NCI-H460 (cell line): ENCODE data around the gene FAM114A2. TPM values are rescaled to one million over a fixed set of nuclear protein-coding genes. Genes with fewer than 3 reads are reported as not detected.

ENCODE experiments used
- DNase-seq: peaks from one replicate; pipeline ENCODE4 v3.0.0-alpha.2; 2016; ENCODE audit warnings: low read depth; ENCODE audit errors: extremely low read depth
- total RNA-seq: library from RNA; depleted of rRNA; stranded (reverse); fragments of >200 nt; shearing (Covaris generic); gene quantifications from 2 replicates; pipeline ENCODE4 v1.2.3, GENCODE V29; 2014

Gene FAM114A2
- total RNA-seq, 1 experiment from 2014 or later: 21.3 TPM

GRCh38 chr5:153988510-153988909, 50.2 kb downstream of the FAM114A2 start:
- DNase-seq: no peak

DNA sequence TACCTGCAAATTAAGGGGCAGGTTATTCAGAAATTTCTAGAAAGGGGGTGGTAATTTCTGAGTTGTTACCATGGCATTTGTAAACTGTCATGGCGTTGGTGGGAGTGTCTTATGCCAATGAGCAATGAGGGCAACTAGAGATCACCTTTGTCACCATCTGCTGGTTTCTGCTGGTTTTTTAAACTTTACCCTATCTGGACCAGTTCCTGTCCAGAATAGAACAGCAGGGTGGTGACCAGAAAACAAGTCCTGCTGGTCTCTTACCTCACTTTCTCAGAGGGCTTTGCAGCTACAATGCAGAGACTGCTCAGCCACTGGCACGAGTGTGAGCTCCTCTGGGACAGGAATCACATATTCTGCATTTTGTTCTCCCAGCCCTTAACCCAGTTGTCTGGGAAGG, 51.4 kb downstream of the FAM114A2 start:
- DNase-seq: no peak

- no peak for DNase-seq
Measured at GRCh38 chr5:153985498-153985897, 53.2 kb downstream of the FAM114A2 start.

DNA sequence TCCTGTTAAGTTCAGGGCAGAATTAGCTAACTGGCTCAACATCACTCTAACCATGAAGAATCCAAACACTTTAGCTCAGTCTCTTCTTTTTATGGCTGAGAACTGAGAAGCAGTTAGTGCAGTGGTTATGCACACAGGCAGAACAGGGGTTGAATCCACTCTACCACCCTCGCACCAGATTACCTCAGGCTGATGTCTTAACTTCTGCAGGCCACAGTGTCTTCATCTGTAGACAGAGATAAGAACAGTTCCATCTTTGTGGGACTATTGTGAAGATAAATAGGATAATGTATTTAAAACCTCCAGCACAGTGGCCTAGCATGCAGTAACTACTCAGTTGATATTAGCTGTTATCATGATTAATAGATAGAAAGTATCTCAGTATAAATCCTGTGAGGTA, 54.8 kb downstream of the FAM114A2 start:
- DNase-seq: no peak

- no peak for DNase-seq
Measured at GRCh38 chr5:153981905-153982605, 56.7 kb downstream of the FAM114A2 start.

GRCh38 chr5:153979028-153979783, 59.5 kb downstream of the FAM114A2 start:
- no peak for DNase-seq

GRCh38 chr5:153974813-153975163, 63.9 kb downstream of the FAM114A2 start:
- no peak for DNase-seq

GRCh38 chr5:153974131-153974812, 64.4 kb downstream of the FAM114A2 start:
- peak; percentile 41 for DNase-seq

GRCh38 chr5:153972240-153972639, 66.5 kb downstream of the FAM114A2 start:
- DNase-seq: no peak

- no peak for DNase-seq
Measured at GRCh38 chr5:153970496-153970895, 68.2 kb downstream of the FAM114A2 start.

DNA sequence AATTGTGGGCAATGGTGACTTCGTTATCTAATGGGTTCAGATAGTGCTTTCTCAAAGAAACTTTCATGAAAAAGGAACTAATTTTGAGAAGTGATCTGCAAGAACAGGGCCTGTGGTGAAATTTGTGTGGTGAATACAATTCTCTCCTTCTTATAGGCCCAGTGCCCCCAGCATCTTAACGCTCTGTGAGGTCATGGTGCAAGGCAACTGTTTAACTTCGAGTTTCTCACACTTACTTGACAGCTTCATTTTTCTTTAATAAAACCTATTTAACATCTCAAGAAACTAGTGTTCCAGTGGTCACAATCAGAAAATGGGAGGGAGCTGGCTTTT, 69.2 kb downstream of the FAM114A2 start:
- DNase-seq: no peak

GRCh38 chr5:153968761-153969562, 69.7 kb downstream of the FAM114A2 start:
- no peak for DNase-seq

GRCh38 chr5:153964880-153965645, 73.6 kb downstream of the FAM114A2 start:
- DNase-seq: peak; percentile 71

- no peak for DNase-seq
Measured at GRCh38 chr5:153964191-153964879, 74.4 kb downstream of the FAM114A2 start.

DNA sequence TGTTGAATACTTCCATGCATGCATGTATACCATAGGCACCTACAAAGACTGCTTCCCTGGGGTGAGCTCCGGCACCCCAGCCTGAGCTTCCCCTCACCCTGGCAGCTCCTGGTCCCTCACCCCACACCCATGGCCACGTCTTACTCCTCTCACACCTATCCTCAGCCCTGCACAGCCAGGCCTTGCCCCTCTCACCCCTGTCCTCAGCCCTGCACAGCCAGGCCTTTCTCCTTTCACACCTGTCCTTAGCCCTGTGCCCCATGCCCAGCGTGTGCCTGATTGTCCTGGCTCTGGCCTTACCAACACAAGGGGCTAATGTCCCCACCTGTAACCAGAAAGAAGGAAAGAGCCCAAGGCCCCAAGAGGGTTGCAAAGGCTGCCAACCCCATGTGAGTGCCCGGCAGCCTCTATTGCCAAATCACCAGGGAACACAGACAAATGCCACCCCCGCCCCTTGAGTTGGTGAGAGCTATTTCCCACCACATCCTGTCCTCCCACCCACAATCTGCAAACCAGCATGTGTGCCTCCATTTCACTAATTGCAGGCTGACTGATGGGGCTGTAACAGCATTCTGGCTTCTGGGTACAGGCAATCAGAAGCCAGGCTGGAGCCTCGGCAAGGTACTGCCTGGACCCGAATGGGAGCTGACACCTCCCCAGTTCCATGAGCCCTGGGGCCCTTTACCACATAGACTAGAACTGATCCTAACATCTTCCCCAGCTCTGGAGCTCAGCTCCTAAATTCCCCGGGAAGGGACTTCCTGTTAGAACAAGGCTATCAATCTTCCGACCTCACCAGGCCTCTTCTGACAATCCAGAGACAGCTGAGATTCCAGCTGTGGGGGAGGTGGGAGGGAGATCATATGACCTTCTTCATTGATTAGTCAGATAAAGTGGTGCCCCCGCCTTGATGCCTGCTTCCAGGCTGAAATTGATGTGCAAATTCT, 78.2 kb downstream of the FAM114A2 start:
- no peak for DNase-seq

GRCh38 chr5:153959134-153959957, 79.4 kb downstream of the FAM114A2 start:
- DNase-seq: no peak

DNA sequence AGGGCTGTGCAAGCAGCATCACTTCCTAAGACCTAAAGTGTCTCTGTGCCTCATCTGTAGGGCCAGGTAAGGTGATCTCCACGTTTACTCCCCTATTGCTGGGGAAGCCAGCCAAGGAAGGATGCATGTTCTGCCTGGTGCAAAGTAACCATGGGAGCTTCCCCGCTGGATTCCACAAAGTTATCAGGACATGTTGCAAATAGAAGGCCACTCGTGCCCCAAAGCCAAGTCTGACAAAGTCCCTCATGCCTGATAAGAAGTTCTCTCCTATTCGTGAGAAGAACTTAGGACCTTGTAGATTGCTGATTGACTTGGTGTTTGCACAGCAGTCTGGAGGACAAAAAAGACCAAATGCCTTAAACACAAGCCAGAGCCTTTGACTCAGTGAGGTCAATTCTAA, 81.5 kb downstream of the FAM114A2 start:
- DNase-seq: no peak

DNA sequence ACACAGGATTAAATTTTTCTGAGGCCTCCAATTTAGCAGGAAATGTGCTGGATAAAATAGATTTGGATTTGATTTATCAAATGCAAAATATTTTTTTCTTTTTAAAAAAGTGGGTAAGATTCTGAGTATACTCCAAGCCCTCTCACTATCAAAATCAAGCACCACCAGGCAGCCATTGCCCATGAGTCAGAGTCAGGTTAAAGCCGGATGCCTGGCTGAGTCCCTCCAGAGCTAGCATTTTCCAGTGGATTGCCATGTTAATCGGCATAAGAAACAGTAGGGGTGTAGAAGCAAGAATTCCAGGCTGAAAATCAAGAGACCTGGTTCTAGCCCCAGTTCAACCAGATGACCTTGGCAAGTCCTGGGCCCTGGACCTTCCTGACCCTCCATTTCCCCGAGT, 85.3 kb downstream of the FAM114A2 start:
- no peak for DNase-seq
